ES-I3 (cell line): ENCODE data around the gene CFAP210.

ENCODE experiments used
- H3K36me3 ChIP-seq: 2 replicates; pipeline ENCODE4 v1.6.1; 2013; ENCODE audit warnings: mild to moderate bottlenecking, low read length, control low read depth, moderate library complexity; ENCODE audit not compliant: insufficient read depth
- H3K4me1 ChIP-seq: 2 replicates; pipeline ENCODE4 v1.6.1; 2013; ENCODE audit warnings: mild to moderate bottlenecking, control low read depth, low read length; ENCODE audit not compliant: insufficient read depth
- H3K9ac ChIP-seq: 2 replicates; pipeline ENCODE4 v1.6.1; 2013; ENCODE audit warnings: low read depth, mild to moderate bottlenecking, low read length, moderate library complexity
- H3K9me3 ChIP-seq: 2 replicates; pipeline ENCODE4 v1.6.1; 2013; ENCODE audit warnings: mild to moderate bottlenecking, low read length, moderate library complexity; ENCODE audit not compliant: control insufficient read depth, insufficient read depth

Gene CFAP210

GRCh38 chr2:169673106-169673505, 21.1 kb downstream of the CFAP210 start:
- Histone ChIP-seq H3K9ac (no peak overlapping the region), H3K9me3 (no peaks in the 10 kb centered on the region), H3K4me1 (no peaks in the 10 kb centered on the region), H3K36me3 (no peaks in the 10 kb centered on the region)

- Histone ChIP-seq H3K4me1 (no peaks in the 10 kb centered on the region), H3K36me3 (no peaks in the 10 kb centered on the region), H3K9me3 (no peaks in the 10 kb centered on the region), H3K9ac (no peak overlapping the region)
Observed at GRCh38 chr2:169672406-169672805, 21.8 kb downstream of the CFAP210 start.

GRCh38 chr2:169670937-169671336, 23.3 kb downstream of the CFAP210 start:
- no peak overlapping the region for H3K9ac ChIP-seq
- H3K4me1 ChIP-seq = no peaks in the 10 kb centered on the region
- no peaks in the 10 kb centered on the region for H3K9me3 ChIP-seq
- no peaks in the 10 kb centered on the region for H3K36me3 ChIP-seq

- H3K4me1 ChIP-seq = no peaks in the 10 kb centered on the region
- H3K36me3 ChIP-seq = no peaks in the 10 kb centered on the region
- no peaks in the 10 kb centered on the region for H3K9me3 ChIP-seq
- no peak overlapping the region for H3K9ac ChIP-seq
Observed at GRCh38 chr2:169670215-169670651, 24.0 kb downstream of the CFAP210 start.

- Histone ChIP-seq H3K36me3 (no peaks in the 10 kb centered on the region), H3K9ac (no peak overlapping the region), H3K4me1 (no peaks in the 10 kb centered on the region), H3K9me3 (no peaks in the 10 kb centered on the region)
Observed at GRCh38 chr2:169667583-169667982, 26.6 kb downstream of the CFAP210 start.

- no peak overlapping the region for H3K9ac ChIP-seq
- H3K36me3 ChIP-seq = no peaks in the 10 kb centered on the region
- no peaks in the 10 kb centered on the region for H3K4me1 ChIP-seq
- no peaks in the 10 kb centered on the region for H3K9me3 ChIP-seq
Observed at GRCh38 chr2:169664978-169665930, 29.0 kb downstream of the CFAP210 start.

- Histone ChIP-seq H3K36me3 (no peaks in the 10 kb centered on the region), H3K4me1 (no peaks in the 10 kb centered on the region), H3K9ac (no peak overlapping the region), H3K9me3 (no peaks in the 10 kb centered on the region)
Observed at GRCh38 chr2:169664600-169664977, 29.6 kb downstream of the CFAP210 start.

GRCh38 chr2:169663247-169663646, 31.0 kb downstream of the CFAP210 start:
- no peaks in the 10 kb centered on the region for H3K4me1 ChIP-seq
- no peaks in the 10 kb centered on the region for H3K9me3 ChIP-seq
- H3K36me3 ChIP-seq = no peaks in the 10 kb centered on the region
- H3K9ac ChIP-seq = no peak overlapping the region

- Histone ChIP-seq H3K36me3 (no peaks in the 10 kb centered on the region), H3K9ac (no peak overlapping the region), H3K4me1 (no peaks in the 10 kb centered on the region), H3K9me3 (no peaks in the 10 kb centered on the region)
Observed at GRCh38 chr2:169662744-169663143, 31.5 kb downstream of the CFAP210 start.

GRCh38 chr2:169661265-169661664, 32.9 kb downstream of the CFAP210 start:
- Histone ChIP-seq H3K9ac (no peak overlapping the region), H3K4me1 (no peaks in the 10 kb centered on the region)

GRCh38 chr2:169659320-169659719, 34.9 kb downstream of the CFAP210 start:
- Histone ChIP-seq H3K4me1 (no peaks in the 10 kb centered on the region), H3K9ac (no peak overlapping the region), H3K9me3 (no peaks in the 10 kb centered on the region), H3K36me3 (no peaks in the 10 kb centered on the region)

More at GRCh38 chr2:169661265-169661664, 32.9 kb downstream of the CFAP210 start:
- H3K9me3 ChIP-seq = no peaks in the 10 kb centered on the region
- no peaks in the 10 kb centered on the region for H3K36me3 ChIP-seq

- Histone ChIP-seq H3K9me3 (no peaks in the 10 kb centered on the region), H3K36me3 (no peaks in the 10 kb centered on the region), H3K4me1 (no peaks in the 10 kb centered on the region), H3K9ac (no peak overlapping the region)
Observed at GRCh38 chr2:169658877-169659276, 35.3 kb downstream of the CFAP210 start.

GRCh38 chr2:169656164-169656563, 38.0 kb downstream of the CFAP210 start:
- no peaks in the 10 kb centered on the region for H3K9me3 ChIP-seq
- no peak overlapping the region for H3K9ac ChIP-seq
- H3K4me1 ChIP-seq = no peaks in the 10 kb centered on the region
- H3K36me3 ChIP-seq = no peaks in the 10 kb centered on the region

GRCh38 chr2:169653636-169654035, 40.6 kb downstream of the CFAP210 start:
- Histone ChIP-seq H3K9me3 (no peaks in the 10 kb centered on the region), H3K4me1 (no peaks in the 10 kb centered on the region), H3K36me3 (no peaks in the 10 kb centered on the region), H3K9ac (no peak overlapping the region)

- no peaks in the 10 kb centered on the region for H3K36me3 ChIP-seq
- no peak overlapping the region for H3K9ac ChIP-seq
- H3K4me1 ChIP-seq = no peaks in the 10 kb centered on the region
- no peaks in the 10 kb centered on the region for H3K9me3 ChIP-seq
Observed at GRCh38 chr2:169649278-169649677, 44.9 kb downstream of the CFAP210 start.
